IPS DF 6.9 (cell line): ENCODE data around the gene ZBTB43.
A peak's percentile ranks its signal among the peaks of the same experiment; 100 is the strongest.

Experiments used
- DNase-seq: peaks from one replicate; pipeline ENCODE4 v3.0.0-alpha.2; 2013; ENCODE audit warnings: low read depth, low spot score
- H3K27ac ChIP-seq: one replicate; pipeline ENCODE4 v1.5.1; 2013; ENCODE audit warnings: low read length, control low read depth
- H3K27me3 ChIP-seq: 2 replicates; pipeline ENCODE4 v1.6.1; 2013; ENCODE audit warnings: mild to moderate bottlenecking, low read length; ENCODE audit not compliant: control insufficient read depth, insufficient read depth
- H3K36me3 ChIP-seq: 2 replicates; pipeline ENCODE4 v1.6.1; 2013; ENCODE audit warnings: low read length; ENCODE audit not compliant: control insufficient read depth, insufficient read depth
- H3K4me1 ChIP-seq: 2 replicates; pipeline ENCODE4 v1.6.1; 2013; ENCODE audit warnings: low read length; ENCODE audit not compliant: control insufficient read depth, insufficient read depth
- H3K4me3 ChIP-seq: 2 replicates; pipeline ENCODE4 v1.5.1; 2013; ENCODE audit warnings: mild to moderate bottlenecking, low read length
- H3K9me3 ChIP-seq: 2 replicates; pipeline ENCODE4 v1.6.1; 2013; ENCODE audit warnings: low read length, inconsistent platforms; ENCODE audit not compliant: control insufficient read depth, insufficient read depth
- whole genome bisulfite sequencing: extraction: QIAGEN DNeasy Blood & Tissue Kit; methylation state at CpG from one replicate; pipeline ENCODE4 v1.1.7; 2013; ENCODE audit warnings: mixed read lengths, missing lambda C conversion rate; ENCODE audit not compliant: insufficient read length, insufficient coverage; 5-methylcytosine and 5-hydroxymethylcytosine counted together

Gene ZBTB43

GRCh38 chr9:126790561-126790960, 14.3 kb upstream of the ZBTB43 start:
- Histone ChIP-seq H3K27me3 (no peaks in the 10 kb centered on the region), H3K4me3 (no peak overlapping the region), H3K36me3 (no peaks in the 10 kb centered on the region), H3K9me3 (no peaks in the 10 kb centered on the region), H3K4me1 (no peaks in the 10 kb centered on the region), H3K27ac (no peak overlapping the region)
- no CpG with 5 or more reads among the region's 4 CpGs for WGBS
- no peak for DNase-seq

- no peaks in the 10 kb centered on the region for H3K4me1 ChIP-seq
- H3K4me3 ChIP-seq = no peak overlapping the region
- no peak overlapping the region for H3K27ac ChIP-seq
- H3K27me3 ChIP-seq = no peaks in the 10 kb centered on the region
- H3K9me3 ChIP-seq = no peaks in the 10 kb centered on the region
- DNase-seq = no peak
- no CpG with 5 or more reads among the region's 9 CpGs for WGBS
- no peaks in the 10 kb centered on the region for H3K36me3 ChIP-seq
Observed at GRCh38 chr9:126791406-126792230, 13.2 kb upstream of the ZBTB43 start.

- Histone ChIP-seq H3K27ac (no peak overlapping the region), H3K36me3 (no peaks in the 10 kb centered on the region), H3K9me3 (no peaks in the 10 kb centered on the region), H3K27me3 (no peaks in the 10 kb centered on the region), H3K4me3 (no peak overlapping the region), H3K4me1 (no peaks in the 10 kb centered on the region)
- WGBS = no CpG with 5 or more reads among the region's 10 CpGs
- DNase-seq = no peak
Observed at GRCh38 chr9:126793686-126794417, 11.0 kb upstream of the ZBTB43 start.

GRCh38 chr9:126794441-126794840, 10.4 kb upstream of the ZBTB43 start:
- H3K36me3 ChIP-seq = no peaks in the 10 kb centered on the region
- no CpG with 5 or more reads among the region's 6 CpGs for WGBS
- no peak overlapping the region for H3K4me3 ChIP-seq
- H3K4me1 ChIP-seq = no peaks in the 10 kb centered on the region
- DNase-seq = no peak
- H3K27ac ChIP-seq = no peak overlapping the region
- no peaks in the 10 kb centered on the region for H3K27me3 ChIP-seq
- no peaks in the 10 kb centered on the region for H3K9me3 ChIP-seq

- H3K36me3 ChIP-seq = no peaks in the 10 kb centered on the region
- no peaks in the 10 kb centered on the region for H3K27me3 ChIP-seq
- no peak for DNase-seq
- H3K9me3 ChIP-seq = no peaks in the 10 kb centered on the region
- no CpG with 5 or more reads among the region's 4 CpGs for WGBS
- H3K27ac ChIP-seq = no peak overlapping the region
- no peaks in the 10 kb centered on the region for H3K4me1 ChIP-seq
- H3K4me3 ChIP-seq = no peak overlapping the region
Observed at GRCh38 chr9:126796758-126797157, 8.1 kb upstream of the ZBTB43 start.

- no peaks in the 10 kb centered on the region for H3K9me3 ChIP-seq
- H3K4me1 ChIP-seq = no peaks in the 10 kb centered on the region
- no CpG with 5 or more reads among the region's 2 CpGs for WGBS
- no peaks in the 10 kb centered on the region for H3K27me3 ChIP-seq
- no peak overlapping the region for H3K4me3 ChIP-seq
- H3K27ac ChIP-seq = no peak overlapping the region
- no peaks in the 10 kb centered on the region for H3K36me3 ChIP-seq
- DNase-seq = no peak
Observed at GRCh38 chr9:126797903-126798302, 6.9 kb upstream of the ZBTB43 start.

DNA sequence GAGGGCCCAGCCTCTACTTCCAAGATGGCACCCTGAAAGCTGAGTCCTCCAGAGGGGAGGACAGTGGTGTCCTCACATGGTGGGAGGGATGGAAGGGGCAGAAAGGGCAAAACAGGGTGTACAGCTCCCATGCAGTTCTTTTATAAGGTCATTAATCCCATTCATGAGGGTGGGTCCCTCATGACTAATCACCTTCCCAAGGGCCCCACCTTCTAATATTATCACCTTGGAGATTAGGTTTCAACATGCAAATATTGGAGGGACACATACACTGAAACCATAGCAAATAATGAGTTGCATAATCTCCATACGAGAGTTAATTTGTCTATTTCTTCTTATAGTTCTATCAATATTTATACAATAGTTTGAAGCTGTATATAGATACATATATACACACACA, 5.8 kb upstream of the ZBTB43 start:
- Histone ChIP-seq H3K27me3 (no peaks in the 10 kb centered on the region), H3K27ac (no peak overlapping the region), H3K4me1 (no peaks in the 10 kb centered on the region), H3K36me3 (no peaks in the 10 kb centered on the region), H3K4me3 (no peak overlapping the region), H3K9me3 (no peaks in the 10 kb centered on the region)
- no peak for DNase-seq
- WGBS = no CpG with 5 or more reads among the region's 1 CpG

DNA sequence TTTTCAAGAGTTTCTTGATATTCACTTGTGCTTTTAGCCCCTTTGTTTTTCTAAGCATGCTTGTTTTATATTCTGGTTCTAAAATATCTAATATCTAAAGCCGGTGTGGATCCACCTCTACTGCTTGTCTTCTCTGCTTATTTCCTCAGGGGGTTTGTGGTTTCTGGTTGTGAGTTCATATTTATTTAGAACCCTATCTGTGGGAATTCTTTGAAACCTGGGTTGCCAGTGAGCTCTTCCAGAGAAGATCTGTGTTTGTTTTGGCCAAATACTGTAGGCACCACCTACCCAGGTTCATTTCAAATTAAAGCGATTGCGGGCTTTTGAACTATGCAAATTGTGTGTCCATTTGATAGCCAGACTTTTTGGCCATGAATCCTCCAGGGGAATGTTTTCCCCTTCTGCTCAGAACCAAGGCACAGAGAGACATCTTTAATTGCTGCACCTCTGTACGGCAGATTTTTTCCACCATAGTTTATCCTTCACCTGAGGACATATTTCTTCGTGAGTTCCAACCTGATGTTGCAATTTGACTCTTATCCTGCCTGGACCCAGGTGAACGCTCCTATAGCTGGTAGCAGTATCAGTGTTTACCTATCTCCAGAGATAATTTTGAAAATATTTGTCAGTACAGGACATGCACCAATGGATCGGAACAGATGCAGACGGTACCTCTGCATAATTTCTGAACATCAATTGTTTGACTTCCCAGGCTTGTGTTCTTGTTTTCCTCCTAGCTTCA, 2.4 kb upstream of the ZBTB43 start:
- no peak for DNase-seq
- Histone ChIP-seq H3K9me3 (no peaks in the 10 kb centered on the region), H3K4me3 (no peak overlapping the region), H3K27ac (no peak overlapping the region), H3K36me3 (no peaks in the 10 kb centered on the region), H3K4me1 (peaks cover 2% of the 10 kb centered on the region; the same call in 1 of the 2 replicates), H3K27me3 (no peaks in the 10 kb centered on the region)
- no CpG with 5 or more reads among the region's 8 CpGs for WGBS

DNA sequence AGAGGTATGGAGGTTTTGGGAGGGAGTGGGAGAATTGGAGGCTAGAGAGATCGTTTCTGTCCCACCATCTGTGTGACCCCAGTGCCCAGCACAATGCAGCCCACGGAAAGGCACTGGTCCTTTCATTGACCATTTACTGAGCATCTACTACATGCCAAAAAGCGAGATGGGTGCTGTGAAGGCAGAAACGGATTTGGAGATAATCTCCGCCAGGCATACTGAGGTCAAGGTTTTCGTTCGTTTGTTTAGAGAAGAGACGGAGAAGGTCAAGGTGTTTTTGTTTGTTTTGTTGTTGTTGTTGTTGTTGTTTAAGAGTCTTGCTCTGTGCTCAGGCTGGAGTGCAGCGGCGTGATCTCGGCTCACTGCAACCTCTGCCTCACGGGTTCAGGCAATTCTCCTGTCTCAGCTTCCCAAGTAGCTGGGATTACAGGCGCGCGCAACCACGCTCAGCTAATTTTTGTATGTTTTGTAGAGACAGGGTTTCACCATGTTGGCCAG, 593 bp upstream of the ZBTB43 start:
- H3K4me3 ChIP-seq = peak overlapping the region; percentile 86; the same call in 1 of the 2 replicates
- H3K27me3 ChIP-seq = no peaks in the 10 kb centered on the region
- H3K4me1 ChIP-seq = peaks cover 2% of the 10 kb centered on the region; the same call in 1 of the 2 replicates
- 100% methylated on average over 3 of the region's 16 CpGs for WGBS
- H3K36me3 ChIP-seq = no peaks in the 10 kb centered on the region
- DNase-seq = no peak
- H3K27ac ChIP-seq = no peak overlapping the region
- no peaks in the 10 kb centered on the region for H3K9me3 ChIP-seq

DNA sequence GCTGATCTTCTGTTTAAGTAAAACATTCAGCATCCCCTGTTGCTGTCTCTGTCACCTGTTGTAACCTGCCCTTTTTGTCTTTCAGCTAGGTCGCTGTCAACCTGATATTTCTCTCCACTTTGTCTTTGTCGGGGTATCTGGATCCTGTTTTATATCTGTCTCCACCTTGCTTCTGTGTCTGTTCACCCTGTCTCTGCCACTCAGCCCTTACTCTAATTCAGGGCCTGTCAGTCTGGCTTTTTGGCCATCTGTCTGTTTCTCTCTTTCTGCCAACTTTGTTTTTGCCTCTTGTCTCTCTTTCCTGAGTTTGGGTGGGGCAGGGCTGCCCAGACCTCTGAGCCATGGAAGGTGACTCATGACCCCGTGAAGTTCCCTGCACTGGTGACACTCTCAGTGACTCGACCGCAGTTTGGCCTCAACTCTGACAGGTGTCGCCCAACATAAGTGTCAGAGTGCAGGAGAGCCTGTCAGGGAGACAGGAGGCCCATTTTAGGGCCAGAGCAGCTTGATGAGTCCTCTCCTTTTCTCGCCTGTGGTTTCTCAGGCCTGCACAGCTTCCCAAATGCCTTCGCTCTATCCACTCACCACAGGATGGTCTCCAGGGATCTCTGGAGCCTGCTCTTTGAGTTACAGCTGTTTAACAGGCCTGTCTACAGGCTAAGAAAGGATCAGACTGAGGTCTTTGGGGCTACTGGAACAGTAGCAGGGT, 868 bp downstream of the ZBTB43 start:
- Histone ChIP-seq H3K9me3 (no peaks in the 10 kb centered on the region), H3K27me3 (no peaks in the 10 kb centered on the region), H3K27ac (no peak overlapping the region), H3K4me1 (peaks cover 2% of the 10 kb centered on the region; the same call in 1 of the 2 replicates), H3K36me3 (no peaks in the 10 kb centered on the region), H3K4me3 (peak overlapping the region; percentile 86; the same call in 1 of the 2 replicates)
- no CpG with 5 or more reads among the region's 8 CpGs for WGBS
- no peak for DNase-seq
